Motor neuron (in vitro differentiated cells): ENCODE results near the gene UBE2D3. TPM values are rescaled to one million over a fixed set of nuclear protein-coding genes. Genes with fewer than 3 reads are reported as not detected.

ENCODE experiments used
- ATAC-seq, 8 experiments: fragments of 200-7000 bp; cut with Tn5 transposase; replicated peaks in 6 of 8; 2 replicates each; pipeline ENCODE4 v1.8.0; 2021; ENCODE audit warnings: mild to moderate bottlenecking in 8 of 8, moderate library complexity in 8 of 8
- H3K27ac ChIP-seq, 2 donors: fragments of 250-450 bp; sonication (Bioruptor Pico); 2 replicates each; pipeline ENCODE4 v1.9.0; 2021; ENCODE audit warnings: antibody characterized with exemption in 2 of 2, mild to moderate bottlenecking in 2 of 2, moderate library complexity in 1 of 2
- H3K4me1 ChIP-seq, 2 donors: fragments of 250-450 bp; sonication (Bioruptor Pico); replicated peaks in 1 of 2; 2 replicates each; pipeline ENCODE4 v1.6.1; 2021; ENCODE audit warnings: antibody characterized with exemption in 2 of 2, mild to moderate bottlenecking in 2 of 2, moderate library complexity in 1 of 2
- H3K4me3 ChIP-seq, 5 donors: fragments of 250-450 bp; sonication (Bioruptor Pico); 2 replicates each; pipeline ENCODE4 v1.9.0; 2021; ENCODE audit warnings: antibody characterized with exemption in 5 of 5, mild to moderate bottlenecking in 5 of 5, moderate library complexity in 4 of 5
- WGBS, 10 experiments: fragments of 450-650 bp; shearing (Covaris generic); methylation state at CpG; one replicate each; pipeline ENCODE4 v1.0.0; 2022; 5-methylcytosine and 5-hydroxymethylcytosine counted together
- in situ Hi-C, 9 experiments: fragments of 400-800 bp; cut with MboI; loops; one replicate each; pipeline ENCODE4 v1.15.0; 2021; ENCODE audit warnings: low sequenced_read_pairs in 9 of 9, low pct_unique_long_range_greater_than_20kb in 2 of 9; ENCODE audit not compliant: unreplicated experiment in 9 of 9
- total RNA-seq, 8 experiments: library from RNA; unstranded; fragments of 300-600 nt; gene quantifications; 2 replicates each; pipeline versions ENCODE4 v1.2.3 to v1.2.4, GENCODE V29; 2022

Gene UBE2D3
- total RNA-seq, 8 experiments from 2014 or later: 158 to 287 (median 226) TPM

GRCh38 chr4:102779204-102779603, 48.1 kb downstream of the UBE2D3 start:
- 58 to 100% (median 77%) methylated on average over 1 to 4 of the region's 4 CpGs; no CpG with 5 or more reads in 4 of the 10 experiments for WGBS, 10 experiments
- ATAC-seq: no peak
- in situ Hi-C loops: no loop called here
- Histone ChIP-seq H3K4me1 (no peaks in the 10 kb centered on the region), H3K27ac (no peak overlapping the region), H3K4me3 (no peak overlapping the region)

- peak in 1 of 8 experiments; percentile 23 for ATAC-seq
- in situ Hi-C loops: no loop called here
Observed at GRCh38 chr4:102778720-102779119, 48.6 kb downstream of the UBE2D3 start.

GRCh38 chr4:102775805-102776204, 51.5 kb downstream of the UBE2D3 start:
- peak in 2 of 8 experiments; percentile 75 to 89 for ATAC-seq
- 57 to 100% (median 82%) methylated on average over 1 of the region's 1 CpG; no CpG with 5 or more reads in 4 of the 10 experiments for WGBS, 10 experiments
- Histone ChIP-seq H3K27ac (no peak overlapping the region), H3K4me3 (no peak overlapping the region), H3K4me1 (no peaks in the 10 kb centered on the region)
- in situ Hi-C loops: no loop called here

More at GRCh38 chr4:102778720-102779119, 48.6 kb downstream of the UBE2D3 start:
- WGBS, 10 experiments: 74 to 100% (median 90%) methylated on average over 2 to 7 of the region's 7 CpGs; no CpG with 5 or more reads in 4 of the 10 experiments
- Histone ChIP-seq H3K4me1 (no peaks in the 10 kb centered on the region), H3K4me3 (no peak overlapping the region), H3K27ac (no peak overlapping the region)

GRCh38 chr4:102774254-102774653, 53.1 kb downstream of the UBE2D3 start:
- H3K27ac ChIP-seq: no peak overlapping the region
- no peak for ATAC-seq
- WGBS, 10 experiments: 17 to 86% (median 65%) methylated on average over 1 to 2 of the region's 2 CpGs; no CpG with 5 or more reads in 3 of the 10 experiments
- no peak overlapping the region for H3K4me3 ChIP-seq
- H3K4me1 ChIP-seq: no peaks in the 10 kb centered on the region
- in situ Hi-C loops: no loop called here

- 58 to 93% (median 87%) methylated on average over 2 to 4 of the region's 4 CpGs; no CpG with 5 or more reads in 1 of the 10 experiments for WGBS, 10 experiments
- in situ Hi-C loops: no loop called here
- ATAC-seq: no peak
- Histone ChIP-seq H3K27ac (no peak overlapping the region), H3K4me3 (no peak overlapping the region), H3K4me1 (no peaks in the 10 kb centered on the region)
Observed at GRCh38 chr4:102772738-102773340, 54.5 kb downstream of the UBE2D3 start.

- Histone ChIP-seq H3K4me1 (peaks cover 0 to 6% of the 10 kb centered on the region in 2 donors), H3K4me3 (no peak overlapping the region), H3K27ac (no peak overlapping the region)
- in situ Hi-C loops: no loop called here
- ATAC-seq: no peak
- 54 to 96% (median 91%) methylated on average over 3 of the region's 3 CpGs; no CpG with 5 or more reads in 1 of the 10 experiments for WGBS, 10 experiments
Observed at GRCh38 chr4:102764901-102765300, 62.5 kb downstream of the UBE2D3 start.

- ATAC-seq: no peak
- in situ Hi-C loops: no loop called here
- Histone ChIP-seq H3K27ac (no peak overlapping the region), H3K4me1 (peaks cover 4 to 9% of the 10 kb centered on the region in 2 donors), H3K4me3 (peak overlapping the region in 3 of 5 donors; percentile 70 to 88 (median 81))
- 29 to 96% (median 85%) methylated on average over 1 to 13 of the region's 14 CpGs for WGBS, 10 experiments
Observed at GRCh38 chr4:102761906-102762305, 65.4 kb downstream of the UBE2D3 start.

- Histone ChIP-seq H3K4me1 (peaks cover 4 to 9% of the 10 kb centered on the region in 2 donors), H3K4me3 (peak overlapping the region; percentile 69 to 88 (median 71)), H3K27ac (peak overlapping the region; percentile 42 to 54)
- in situ Hi-C loops: no loop called here
- 0 to 52% (median 20%) methylated on average over 1 to 8 of the region's 15 CpGs; no CpG with 5 or more reads in 3 of the 10 experiments for WGBS, 10 experiments
- ATAC-seq: peak in 5 of 8 experiments; percentile 8 to 39 (median 23)
Observed at GRCh38 chr4:102761296-102761701, 66.1 kb downstream of the UBE2D3 start.

- Histone ChIP-seq H3K27ac (peak within 1 kb of the TSS; percentile 42 to 54), H3K4me1 (peaks cover 4 to 9% of the 10 kb centered on the region in 2 donors), H3K4me3 (peak within 1 kb of the TSS; percentile 69 to 88 (median 71))
- in situ Hi-C loops: no loop called here
- ATAC-seq: peak; percentile 92 to 96 (median 94)
- 0% methylated on average over 2 to 10 of the region's 60 CpGs; no CpG with 5 or more reads in 6 of the 10 experiments for WGBS, 10 experiments
Observed at GRCh38 chr4:102760645-102761295, 66.6 kb downstream of the UBE2D3 start, which contains the start of gene MANBA. Gene MANBA (minus strand): TSS chr4:102760968. CDS start chr4:102760894, 74 bp downstream.

GRCh38 chr4:102759831-102760644, 67.3 kb downstream of the UBE2D3 start:
- peak overlapping the region; percentile 69 to 88 (median 71) for H3K4me3 ChIP-seq
- 0 to 10% (median 1%) methylated on average over 1 to 22 of the region's 25 CpGs; no CpG with 5 or more reads in 1 of the 10 experiments for WGBS, 10 experiments
- ATAC-seq: peak; percentile 20 to 39 (median 34)
- peaks cover 4 to 9% of the 10 kb centered on the region in 2 donors for H3K4me1 ChIP-seq
- in situ Hi-C loops: no loop called here
- peak overlapping the region; percentile 40 to 54 for H3K27ac ChIP-seq

- 78 to 98% (median 92%) methylated on average over 3 to 11 of the region's 11 CpGs for WGBS, 10 experiments
- ATAC-seq: no peak
- Histone ChIP-seq H3K4me3 (no peak overlapping the region), H3K4me1 (peaks cover 4 to 9% of the 10 kb centered on the region in 2 donors), H3K27ac (no peak overlapping the region)
- in situ Hi-C loops: no loop called here
Observed at GRCh38 chr4:102758241-102759160, 68.8 kb downstream of the UBE2D3 start.

GRCh38 chr4:102757681-102758080, 69.7 kb downstream of the UBE2D3 start:
- no peak for ATAC-seq
- Histone ChIP-seq H3K27ac (no peak overlapping the region), H3K4me3 (no peak overlapping the region), H3K4me1 (peaks cover 4 to 9% of the 10 kb centered on the region in 2 donors)
- in situ Hi-C loops: no loop called here
- WGBS, 10 experiments: 14 to 100% (median 71%) methylated on average over 1 of the region's 1 CpG; no CpG with 5 or more reads in 5 of the 10 experiments
